Tibial artery (tissue), 4 donors: ENCODE results near the gene NPC2.
A peak's percentile ranks its signal among the peaks of the same experiment; 100 is the strongest.

ENCODE experiments used
- DNase-seq, 2 donors: peaks; one replicate each; pipeline ENCODE4 v3.0.0-alpha.2; 2019
- H3K27ac ChIP-seq, 2 donors: fragments of 200-600 bp; sonication (generic) in 1 of 2; 1 replicate in 1 of 2; 2 replicates in 1 of 2; pipeline ENCODE4 v1.5.1; 2018 to 2019; ENCODE audit warnings: mild to moderate bottlenecking in 1 of 2
- H3K27me3 ChIP-seq, 2 donors: fragments of 200-600 bp; sonication (generic) in 1 of 2; one replicate each; pipeline versions ENCODE4 v1.5.1 to v1.6.0; 2016 to 2019
- H3K36me3 ChIP-seq, 3 donors: fragments of 200-600 bp; sonication (generic) in 2 of 3; one replicate each; pipeline ENCODE4 v1.5.1; 2016 to 2019; ENCODE audit warnings: mild to moderate bottlenecking in 2 of 3
- H3K4me1 ChIP-seq, 4 donors: fragments of 200-600 bp; sonication (generic) in 2 of 4; 1 replicate in 3 of 4; 2 replicates in 1 of 4; pipeline ENCODE4 v1.5.1; 2016 to 2019
- H3K4me3 ChIP-seq, 2 donors: fragments of 200-600 bp; sonication (generic) in 1 of 2; 1 replicate in 1 of 2; 2 replicates in 1 of 2; pipeline ENCODE4 v1.5.1; 2018 to 2019; ENCODE audit warnings: mild to moderate bottlenecking in 2 of 2
- H3K9me3 ChIP-seq, 3 donors: fragments of 200-600 bp; sonication (generic) in 1 of 3; one replicate each; pipeline ENCODE4 v1.5.1; 2016 to 2019
- intact Hi-C: fragments of 100-400 bp; cut with DNase I; formaldehyde crosslinking; loops from one replicate; pipeline ENCODE4 v1.15.0; 2023; ENCODE audit warnings: low total_unique reads
- TF ChIP-seq, protein P1 (sequence below), 2 experiments: fragments of 200-600 bp in 1 of 2; fragments of 450-650 bp in 1 of 2; IDR thresholded peaks; one replicate each; pipeline ENCODE4 v1.5.1; 2017 to 2019; ENCODE audit warnings: antibody characterized with exemption in 2 of 2, mild to moderate bottlenecking in 1 of 2, moderate library complexity in 1 of 2

NPC2 gene

DNA sequence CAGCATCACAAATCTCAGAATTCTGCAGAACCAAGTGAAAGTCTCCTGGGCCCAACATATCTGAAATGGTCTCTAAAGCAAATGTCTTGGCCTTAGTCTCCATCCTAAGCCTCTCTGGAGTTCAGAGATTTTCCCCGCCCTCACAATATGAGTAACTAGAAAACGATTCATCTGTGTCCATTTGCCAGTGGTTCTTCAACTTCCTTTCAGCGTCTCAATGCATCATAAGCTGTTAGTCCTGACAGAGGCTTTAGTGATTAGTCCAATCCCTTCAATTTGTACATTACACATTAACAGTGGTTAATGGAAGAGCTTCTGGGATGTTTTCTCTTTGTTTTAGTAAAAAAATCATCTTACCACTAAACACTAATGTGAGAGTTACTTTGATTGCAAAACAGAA lies 17.4 kb downstream of the NPC2 start:
- peaks cover 14 to 86% (median 45%) of the 10 kb centered on the region in 3 donors for H3K36me3 ChIP-seq
- intact Hi-C loops = no loop called here
- peaks cover 0 to 13% (median 4%) of the 10 kb centered on the region in 4 donors for H3K4me1 ChIP-seq

DNA sequence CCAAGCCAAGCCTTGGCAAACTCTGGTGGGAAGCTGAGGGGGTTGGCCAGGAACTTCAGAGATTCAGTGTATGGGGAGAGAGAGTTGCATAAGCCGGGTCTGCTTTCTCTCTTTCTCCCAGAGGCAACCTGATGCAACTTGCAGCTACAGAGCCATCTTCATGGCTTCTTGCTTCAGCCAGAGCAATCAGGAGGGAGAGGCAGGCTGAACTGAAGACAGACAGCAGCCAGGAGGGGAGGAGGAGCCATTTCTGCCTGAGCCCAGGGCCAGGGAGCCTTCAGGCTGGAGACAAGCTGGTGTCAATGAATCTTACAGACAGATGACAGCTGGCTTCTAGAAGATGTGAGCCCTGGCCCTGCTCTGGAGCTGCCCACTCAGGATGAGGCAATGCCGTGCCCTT lies 18.7 kb downstream of the NPC2 start:
- intact Hi-C loops = no loop called here
- no peaks in the 10 kb centered on the region for H3K9me3 ChIP-seq
- peaks cover 0 to 24% (median 7%) of the 10 kb centered on the region in 4 donors for H3K4me1 ChIP-seq
- H3K27me3 ChIP-seq = no peaks in the 10 kb centered on the region
- TF ChIP-seq, protein P1, sequence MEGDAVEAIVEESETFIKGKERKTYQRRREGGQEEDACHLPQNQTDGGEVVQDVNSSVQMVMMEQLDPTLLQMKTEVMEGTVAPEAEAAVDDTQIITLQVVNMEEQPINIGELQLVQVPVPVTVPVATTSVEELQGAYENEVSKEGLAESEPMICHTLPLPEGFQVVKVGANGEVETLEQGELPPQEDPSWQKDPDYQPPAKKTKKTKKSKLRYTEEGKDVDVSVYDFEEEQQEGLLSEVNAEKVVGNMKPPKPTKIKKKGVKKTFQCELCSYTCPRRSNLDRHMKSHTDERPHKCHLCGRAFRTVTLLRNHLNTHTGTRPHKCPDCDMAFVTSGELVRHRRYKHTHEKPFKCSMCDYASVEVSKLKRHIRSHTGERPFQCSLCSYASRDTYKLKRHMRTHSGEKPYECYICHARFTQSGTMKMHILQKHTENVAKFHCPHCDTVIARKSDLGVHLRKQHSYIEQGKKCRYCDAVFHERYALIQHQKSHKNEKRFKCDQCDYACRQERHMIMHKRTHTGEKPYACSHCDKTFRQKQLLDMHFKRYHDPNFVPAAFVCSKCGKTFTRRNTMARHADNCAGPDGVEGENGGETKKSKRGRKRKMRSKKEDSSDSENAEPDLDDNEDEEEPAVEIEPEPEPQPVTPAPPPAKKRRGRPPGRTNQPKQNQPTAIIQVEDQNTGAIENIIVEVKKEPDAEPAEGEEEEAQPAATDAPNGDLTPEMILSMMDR (IDR thresholded peaks at IDR 0.05) = no peak
- H3K36me3 ChIP-seq = peaks cover 5 to 74% (median 32%) of the 10 kb centered on the region in 3 donors
- no peak overlapping the region for H3K27ac ChIP-seq
- DNase-seq = peak; percentile 37 to 71
- H3K4me3 ChIP-seq = no peak overlapping the region

More for the DNA sequence above, 17.4 kb downstream of the NPC2 start:
- Histone ChIP-seq H3K9me3 (no peaks in the 10 kb centered on the region), H3K4me3 (no peak overlapping the region), H3K27ac (peak overlapping the region in 1 of 2 donors; percentile 42), H3K27me3 (no peaks in the 10 kb centered on the region)
- TF ChIP-seq, protein P1 (IDR thresholded peaks at IDR 0.05) = no peak
- DNase-seq = no peak

DNA sequence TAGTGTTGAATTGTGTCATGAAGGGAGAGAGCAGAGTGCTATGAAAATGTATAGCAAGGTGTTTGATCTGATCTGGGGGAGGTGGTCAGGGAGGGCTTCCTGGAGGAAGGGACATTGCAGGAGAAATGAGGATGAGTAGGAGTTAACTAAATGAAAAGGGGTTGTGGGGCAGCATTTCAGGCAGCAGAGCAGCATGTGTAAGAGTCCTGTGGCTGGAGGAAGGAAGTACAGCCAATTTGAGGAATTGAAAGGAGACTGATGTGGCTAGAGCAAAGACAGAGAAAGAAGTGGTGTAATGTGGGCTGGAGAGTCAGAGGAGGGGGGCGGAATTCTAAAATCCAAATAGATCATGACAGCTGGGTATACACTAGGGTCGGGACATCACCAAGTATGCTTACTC lies 20.5 kb downstream of the NPC2 start:
- H3K4me3 ChIP-seq = no peak overlapping the region
- H3K27ac ChIP-seq = no peak overlapping the region
- H3K27me3 ChIP-seq = no peaks in the 10 kb centered on the region
- no peaks in the 10 kb centered on the region for H3K9me3 ChIP-seq
- H3K4me1 ChIP-seq = peaks cover 0 to 33% (median 10%) of the 10 kb centered on the region in 4 donors
- peaks cover 5 to 59% (median 21%) of the 10 kb centered on the region in 3 donors for H3K36me3 ChIP-seq
- TF ChIP-seq, protein P1 (IDR thresholded peaks at IDR 0.05) = no peak
- DNase-seq = no peak
- intact Hi-C loops = no loop called here

DNA sequence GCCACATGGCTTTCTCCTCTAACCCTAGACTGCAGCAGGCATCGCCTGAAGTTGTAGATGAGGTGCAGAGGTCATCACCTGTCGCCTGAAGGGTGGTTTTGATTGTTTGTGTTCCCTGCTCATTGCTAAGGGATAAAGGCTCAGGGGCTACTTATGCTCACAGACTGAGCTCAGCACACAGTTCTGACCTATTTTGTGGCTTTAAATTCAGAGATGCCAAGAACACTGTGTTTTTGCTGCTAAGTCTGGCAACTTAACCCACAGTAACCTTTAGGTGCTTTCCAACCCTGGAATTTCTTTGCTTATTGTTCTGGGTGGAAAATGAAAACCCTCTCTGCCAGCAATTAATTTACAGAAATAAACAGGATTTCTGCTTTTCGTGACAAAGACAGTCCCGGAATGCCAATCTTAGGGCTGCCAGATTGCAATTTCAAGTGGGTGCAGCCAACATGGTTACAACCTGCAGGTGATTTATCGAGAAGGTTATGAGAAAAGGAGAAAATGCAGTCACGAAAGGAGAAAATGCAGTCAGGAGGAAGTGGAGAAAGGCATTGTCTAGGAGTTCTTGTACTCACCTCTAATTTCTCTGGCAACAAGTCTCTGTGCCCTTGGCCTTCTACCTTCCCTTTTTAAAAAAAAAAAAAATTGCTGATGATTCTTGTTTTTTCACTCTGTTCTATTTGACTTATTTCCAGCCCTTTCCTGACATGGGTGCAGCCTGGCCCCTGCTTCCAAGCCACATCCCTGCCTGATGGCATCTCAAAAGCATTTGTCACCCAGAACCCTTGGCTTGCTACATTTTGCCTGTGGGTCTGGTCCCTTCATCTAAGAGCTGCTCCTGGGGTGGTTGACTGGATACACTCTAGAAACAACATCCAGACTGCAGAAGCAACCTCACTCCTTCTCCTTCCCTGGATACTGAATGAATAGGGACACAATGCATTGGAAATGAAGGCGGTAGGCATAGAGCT lies 23.3 kb downstream of the NPC2 start:
- Histone ChIP-seq H3K27ac (peak overlapping the region; percentile 30 to 33), H3K4me3 (no peak overlapping the region), H3K4me1 (peaks cover 0 to 27% (median 10%) of the 10 kb centered on the region in 4 donors), H3K9me3 (no peaks in the 10 kb centered on the region), H3K27me3 (no peaks in the 10 kb centered on the region), H3K36me3 (peaks cover 5 to 42% (median 21%) of the 10 kb centered on the region in 3 donors)
- peak in 1 of 2 donors; percentile 73 for DNase-seq
- intact Hi-C loops = no loop called here
- TF ChIP-seq, protein P1 (IDR thresholded peaks at IDR 0.05) = no peak

DNA sequence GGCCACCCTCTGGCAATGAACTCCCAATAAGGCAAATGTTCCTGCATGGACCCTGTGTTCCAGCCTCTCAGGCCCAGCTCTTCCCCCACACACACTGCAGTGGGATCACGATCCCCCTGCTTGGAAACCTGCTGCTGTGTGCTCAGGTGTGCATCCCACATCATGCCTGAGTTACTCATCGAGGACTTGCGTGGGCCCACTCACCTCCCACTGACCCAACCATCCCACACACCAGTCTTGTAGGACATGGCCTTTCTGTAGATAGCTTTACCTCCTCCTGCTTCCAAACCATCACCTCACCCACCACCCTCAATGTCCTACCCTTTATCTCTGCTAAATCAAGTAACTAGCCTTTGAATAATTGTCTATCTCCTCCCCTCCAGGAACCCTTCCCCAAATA lies 24.6 kb downstream of the NPC2 start:
- Histone ChIP-seq H3K27me3 (no peaks in the 10 kb centered on the region), H3K36me3 (peaks cover 0 to 29% (median 9%) of the 10 kb centered on the region in 3 donors), H3K4me3 (no peak overlapping the region), H3K27ac (peak overlapping the region in 1 of 2 donors; percentile 10), H3K4me1 (peaks cover 0 to 27% (median 10%) of the 10 kb centered on the region in 4 donors), H3K9me3 (no peaks in the 10 kb centered on the region)
- no peak for DNase-seq
- TF ChIP-seq, protein P1 (IDR thresholded peaks at IDR 0.05) = no peak
- intact Hi-C loops = no loop called here
